RWPE2 (cell line): ENCODE results near the gene MIER1.
A peak's percentile ranks its signal among the peaks of the same experiment; 100 is the strongest.

ENCODE experiments used
- ATAC-seq: fragments of 200-7000 bp; cut with Tn5 transposase; 3 replicates; pipeline ENCODE4 v1.9.1; 2021; ENCODE audit warnings: low read depth
- DNase-seq: peaks from one replicate; pipeline ENCODE4 v3.0.0-alpha.2; 2020; ENCODE audit warnings: low spot score
- H3K27ac ChIP-seq: fragments of 450-650 bp; 2 replicates; pipeline ENCODE4 v1.5.1; 2017; ENCODE audit warnings: mild to moderate bottlenecking; ENCODE audit not compliant: poor library complexity, severe bottlenecking
- H3K27me3 ChIP-seq: fragments of 250-450 bp; sonication (Bioruptor Pico); 2 replicates; pipeline ENCODE4 v1.5.1; 2021; ENCODE audit warnings: mild to moderate bottlenecking, moderate library complexity; ENCODE audit not compliant: insufficient read depth, poor library complexity, severe bottlenecking
- H3K36me3 ChIP-seq: fragments of 250-450 bp; sonication (Bioruptor Pico); 2 replicates; pipeline ENCODE4 v1.5.1; 2020; ENCODE audit warnings: low read depth, mild to moderate bottlenecking, moderate library complexity
- H3K4me1 ChIP-seq: fragments of 250-450 bp; sonication (Bioruptor Pico); 2 replicates; pipeline ENCODE4 v1.5.1; 2021; ENCODE audit warnings: mild to moderate bottlenecking, moderate library complexity; ENCODE audit not compliant: insufficient read depth, poor library complexity, severe bottlenecking
- H3K4me3 ChIP-seq: fragments of 250-450 bp; sonication (Bioruptor Pico); 2 replicates; pipeline ENCODE4 v1.5.1; 2021; ENCODE audit warnings: mild to moderate bottlenecking, moderate library complexity; ENCODE audit not compliant: severe bottlenecking
- H3K9me3 ChIP-seq: fragments of 250-450 bp; sonication (Bioruptor Pico); 2 replicates; pipeline ENCODE4 v1.5.1; 2021; ENCODE audit warnings: mild to moderate bottlenecking, moderate library complexity; ENCODE audit not compliant: severe bottlenecking
- CTCF ChIP-seq: fragments of 450-650 bp; IDR thresholded peaks from one replicate; pipeline ENCODE4 v1.5.1; 2017; ENCODE audit warnings: mild to moderate bottlenecking, moderate library complexity; ENCODE audit not compliant: poor library complexity, severe bottlenecking

Gene MIER1

DNA sequence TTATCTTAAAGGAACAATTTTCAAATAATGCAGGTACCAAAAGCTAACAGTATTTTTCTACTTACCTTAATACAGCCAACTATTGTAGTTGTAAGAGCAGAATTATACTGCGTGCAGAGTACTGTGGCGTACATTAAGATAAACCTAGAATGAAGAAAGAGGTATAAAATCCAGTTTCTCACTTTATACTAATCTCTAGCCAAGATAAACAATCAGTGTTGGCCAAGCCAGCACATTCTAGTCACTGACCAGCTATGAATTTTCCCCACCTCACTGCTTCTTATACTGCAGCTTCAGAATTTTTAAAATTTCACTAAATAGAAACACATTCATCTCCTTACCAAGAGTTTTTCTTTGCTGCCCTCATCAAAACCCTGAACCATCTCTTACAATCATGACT, 95.5 kb downstream of the MIER1 start:
- no peak overlapping the region for H3K4me3 ChIP-seq
- DNase-seq: no peak
- peaks cover 2% of the 10 kb centered on the region for H3K9me3 ChIP-seq
- H3K36me3 ChIP-seq: peaks cover 51% of the 10 kb centered on the region
- H3K27me3 ChIP-seq: no peaks in the 10 kb centered on the region
- TF ChIP-seq CTCF: no peak
- no peaks in the 10 kb centered on the region for H3K4me1 ChIP-seq
- peak overlapping the region; percentile 44 for H3K27ac ChIP-seq
- no peak for ATAC-seq

DNA sequence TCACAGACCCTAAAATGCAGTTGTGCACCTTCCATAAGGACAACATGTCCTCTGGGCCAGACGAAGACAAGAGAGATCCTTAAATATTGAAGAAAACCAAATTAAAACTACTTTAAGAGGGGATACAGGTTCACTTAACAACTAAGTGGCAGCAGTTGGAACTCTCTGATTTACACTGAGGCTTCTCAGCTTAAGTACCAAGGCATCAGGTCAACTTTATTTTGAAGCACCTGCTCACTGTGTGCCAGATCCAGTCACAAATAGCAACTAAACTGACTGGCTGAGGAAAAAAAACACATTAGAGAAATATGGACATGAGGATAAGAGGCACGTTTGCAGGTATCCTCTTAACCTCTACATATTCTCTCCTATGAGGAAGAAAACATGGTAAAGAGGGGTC, 96.0 kb downstream of the MIER1 start:
- no peak for ATAC-seq
- no peak for DNase-seq
- TF ChIP-seq CTCF: no peak
- H3K27ac ChIP-seq: peak overlapping the region; percentile 44
- H3K4me3 ChIP-seq: no peak overlapping the region
- H3K36me3 ChIP-seq: peaks cover 50% of the 10 kb centered on the region
- peaks cover 2% of the 10 kb centered on the region for H3K9me3 ChIP-seq
- no peaks in the 10 kb centered on the region for H3K27me3 ChIP-seq
- H3K4me1 ChIP-seq: no peaks in the 10 kb centered on the region

DNA sequence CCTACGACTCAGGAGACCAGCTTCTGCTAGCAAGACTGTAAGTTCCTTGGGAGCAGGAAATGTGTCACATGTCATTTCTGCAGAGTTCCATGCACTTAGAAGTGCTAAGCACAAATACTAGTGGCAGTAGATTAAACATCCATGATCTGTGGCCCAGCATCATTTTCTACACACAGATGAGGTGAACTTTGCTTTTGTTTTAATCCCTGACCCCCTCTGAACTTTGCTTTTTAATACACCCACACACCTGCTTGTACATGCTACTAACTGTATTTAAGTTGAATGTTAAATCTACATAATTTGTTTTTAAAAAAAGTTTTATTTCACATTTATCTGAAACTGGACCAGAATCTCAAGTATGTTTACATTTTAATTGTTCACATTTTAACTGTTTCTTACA, 104.7 kb downstream of the MIER1 start:
- no peak overlapping the region for H3K27ac ChIP-seq
- DNase-seq (no peak), ATAC-seq (no peak)
- H3K36me3 ChIP-seq: peaks cover 16% of the 10 kb centered on the region
- no peak overlapping the region for H3K4me3 ChIP-seq
- no peaks in the 10 kb centered on the region for H3K27me3 ChIP-seq
- H3K4me1 ChIP-seq: no peaks in the 10 kb centered on the region
- no peak for TF ChIP-seq CTCF
- no peaks in the 10 kb centered on the region for H3K9me3 ChIP-seq

GRCh38 chr1:67031121-67031858, 106.5 kb downstream of the MIER1 start:
- no peak overlapping the region for H3K27ac ChIP-seq
- TF ChIP-seq CTCF: no peak
- no peaks in the 10 kb centered on the region for H3K4me1 ChIP-seq
- H3K27me3 ChIP-seq: no peaks in the 10 kb centered on the region
- H3K4me3 ChIP-seq: no peak overlapping the region
- peaks cover 21% of the 10 kb centered on the region for H3K36me3 ChIP-seq
- ATAC-seq: no peak
- DNase-seq: no peak
- no peaks in the 10 kb centered on the region for H3K9me3 ChIP-seq

DNA sequence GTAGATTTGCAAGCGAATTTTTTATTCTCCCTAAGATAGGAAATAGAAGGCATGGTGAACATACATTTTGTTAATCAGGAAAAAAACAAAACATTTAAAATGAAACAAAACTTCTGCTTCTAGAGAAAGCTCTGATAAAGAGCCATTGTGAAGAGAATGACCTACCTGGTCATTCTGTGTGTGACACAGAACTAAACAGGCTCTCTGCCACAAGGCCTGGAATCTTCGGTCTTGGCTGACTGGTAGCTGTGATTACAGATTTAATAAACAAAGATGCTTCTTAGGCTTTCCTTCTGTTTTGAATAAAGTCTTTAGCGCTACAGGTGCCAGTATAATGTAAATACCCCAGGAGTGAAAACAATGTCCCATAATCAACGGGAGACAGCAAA, 107.1 kb downstream of the MIER1 start:
- DNase-seq: no peak
- ATAC-seq: no peak
- no peak overlapping the region for H3K4me3 ChIP-seq
- no peaks in the 10 kb centered on the region for H3K27me3 ChIP-seq
- no peaks in the 10 kb centered on the region for H3K9me3 ChIP-seq
- H3K4me1 ChIP-seq: no peaks in the 10 kb centered on the region
- no peak for TF ChIP-seq CTCF
- H3K36me3 ChIP-seq: peaks cover 26% of the 10 kb centered on the region
- H3K27ac ChIP-seq: no peak overlapping the region
